WTC11 (cell line): ENCODE data around the gene KCNK7.

Source experiments
- CREM ChIP-seq: sonication (generic); formaldehyde crosslinking; IDR thresholded peaks from 2 replicates; pipeline ENCODE4 v1.8.1; 2022; ENCODE audit warnings: mild to moderate bottlenecking, missing genetic modification reagents, moderate library complexity
- ESRRA ChIP-seq: sonication (generic); formaldehyde crosslinking; IDR thresholded peaks from 2 replicates; pipeline ENCODE4 v1.8.1; 2022; ENCODE audit warnings: mild to moderate bottlenecking, missing genetic modification reagents, borderline replicate concordance
- FOXP1 ChIP-seq: sonication (generic); formaldehyde crosslinking; IDR thresholded peaks from 2 replicates; pipeline ENCODE4 v1.8.0; 2022; ENCODE audit warnings: missing genetic modification reagents, mild to moderate bottlenecking, moderate library complexity, borderline replicate concordance
- NFYB ChIP-seq: sonication (generic); formaldehyde crosslinking; conservative IDR thresholded peaks from 2 replicates; pipeline ENCODE4 v1.8.0; 2022; ENCODE audit warnings: low read depth, missing genetic modification reagents
- NR3C1 ChIP-seq: sonication (generic); formaldehyde crosslinking; conservative IDR thresholded peaks from 2 replicates; pipeline ENCODE4 v1.8.1; 2023; ENCODE audit warnings: low read depth, mild to moderate bottlenecking, missing genetic modification reagents
- ZNF263 ChIP-seq: sonication (generic); formaldehyde crosslinking; IDR thresholded peaks from 2 replicates; pipeline ENCODE4 v1.8.1; 2022; ENCODE audit warnings: low read depth, mild to moderate bottlenecking, moderate library complexity, missing genetic modification reagents
- TF ChIP-seq, protein P1 (sequence below): fragments of 200-600 bp; IDR thresholded peaks from 2 replicates; pipeline ENCODE4 v1.8.0; 2022; ENCODE audit warnings: antibody characterized with exemption
- TF ChIP-seq, protein P2 (sequence below): sonication (generic); formaldehyde crosslinking; conservative IDR thresholded peaks from 2 replicates; pipeline ENCODE4 v1.8.1; 2022; ENCODE audit warnings: mild to moderate bottlenecking, missing genetic modification reagents
- TF ChIP-seq, protein P3 (sequence below): sonication (generic); formaldehyde crosslinking; IDR thresholded peaks from 2 replicates; pipeline ENCODE4 v1.8.1; 2022; ENCODE audit warnings: low read depth, missing genetic modification reagents, borderline replicate concordance
- TF ChIP-seq, protein P4 (sequence below): sonication (generic); formaldehyde crosslinking; IDR thresholded peaks from 2 replicates; pipeline ENCODE4 v1.8.0; 2022; ENCODE audit warnings: mild to moderate bottlenecking, missing genetic modification reagents
- TF ChIP-seq, protein P5 (sequence below): sonication (generic); formaldehyde crosslinking; IDR thresholded peaks from 2 replicates; pipeline ENCODE4 v1.8.1; 2022; ENCODE audit warnings: mild to moderate bottlenecking, missing genetic modification reagents, moderate library complexity, borderline replicate concordance

DNA sequence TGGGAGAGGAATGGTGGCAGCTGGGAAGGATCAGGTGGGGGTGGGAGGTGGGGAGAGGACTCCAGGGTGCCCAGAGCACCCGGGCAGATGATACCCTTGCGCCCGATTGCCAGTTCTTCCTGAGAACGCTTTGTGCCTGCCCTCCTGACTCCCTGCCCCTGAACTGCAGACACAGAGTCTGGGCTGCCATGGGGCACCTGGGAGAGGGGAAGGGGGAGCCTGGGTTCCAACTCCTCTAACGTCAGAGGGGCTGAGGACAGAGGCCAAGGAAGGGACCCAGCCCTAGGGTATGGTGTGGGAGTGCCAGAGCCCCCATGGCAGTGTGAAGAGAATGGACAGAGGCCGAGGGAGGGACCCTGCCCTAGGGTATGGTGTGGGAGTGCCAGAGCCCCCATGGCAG, 920 bp upstream of the KCNK7 start:
- TF ChIP-seq NR3C1 (CRISPR knock-in tag) = no peak
- TF ChIP-seq ESRRA (CRISPR knock-in tag) = no peak
- TF ChIP-seq, protein P1, sequence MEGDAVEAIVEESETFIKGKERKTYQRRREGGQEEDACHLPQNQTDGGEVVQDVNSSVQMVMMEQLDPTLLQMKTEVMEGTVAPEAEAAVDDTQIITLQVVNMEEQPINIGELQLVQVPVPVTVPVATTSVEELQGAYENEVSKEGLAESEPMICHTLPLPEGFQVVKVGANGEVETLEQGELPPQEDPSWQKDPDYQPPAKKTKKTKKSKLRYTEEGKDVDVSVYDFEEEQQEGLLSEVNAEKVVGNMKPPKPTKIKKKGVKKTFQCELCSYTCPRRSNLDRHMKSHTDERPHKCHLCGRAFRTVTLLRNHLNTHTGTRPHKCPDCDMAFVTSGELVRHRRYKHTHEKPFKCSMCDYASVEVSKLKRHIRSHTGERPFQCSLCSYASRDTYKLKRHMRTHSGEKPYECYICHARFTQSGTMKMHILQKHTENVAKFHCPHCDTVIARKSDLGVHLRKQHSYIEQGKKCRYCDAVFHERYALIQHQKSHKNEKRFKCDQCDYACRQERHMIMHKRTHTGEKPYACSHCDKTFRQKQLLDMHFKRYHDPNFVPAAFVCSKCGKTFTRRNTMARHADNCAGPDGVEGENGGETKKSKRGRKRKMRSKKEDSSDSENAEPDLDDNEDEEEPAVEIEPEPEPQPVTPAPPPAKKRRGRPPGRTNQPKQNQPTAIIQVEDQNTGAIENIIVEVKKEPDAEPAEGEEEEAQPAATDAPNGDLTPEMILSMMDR = no peak
- no peak for TF ChIP-seq FOXP1
- TF ChIP-seq, protein P2, sequence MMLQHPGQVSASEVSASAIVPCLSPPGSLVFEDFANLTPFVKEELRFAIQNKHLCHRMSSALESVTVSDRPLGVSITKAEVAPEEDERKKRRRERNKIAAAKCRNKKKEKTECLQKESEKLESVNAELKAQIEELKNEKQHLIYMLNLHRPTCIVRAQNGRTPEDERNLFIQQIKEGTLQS (CRISPR knock-in tag) = no peak
- no peak for TF ChIP-seq ZNF263
- TF ChIP-seq, protein P3, sequence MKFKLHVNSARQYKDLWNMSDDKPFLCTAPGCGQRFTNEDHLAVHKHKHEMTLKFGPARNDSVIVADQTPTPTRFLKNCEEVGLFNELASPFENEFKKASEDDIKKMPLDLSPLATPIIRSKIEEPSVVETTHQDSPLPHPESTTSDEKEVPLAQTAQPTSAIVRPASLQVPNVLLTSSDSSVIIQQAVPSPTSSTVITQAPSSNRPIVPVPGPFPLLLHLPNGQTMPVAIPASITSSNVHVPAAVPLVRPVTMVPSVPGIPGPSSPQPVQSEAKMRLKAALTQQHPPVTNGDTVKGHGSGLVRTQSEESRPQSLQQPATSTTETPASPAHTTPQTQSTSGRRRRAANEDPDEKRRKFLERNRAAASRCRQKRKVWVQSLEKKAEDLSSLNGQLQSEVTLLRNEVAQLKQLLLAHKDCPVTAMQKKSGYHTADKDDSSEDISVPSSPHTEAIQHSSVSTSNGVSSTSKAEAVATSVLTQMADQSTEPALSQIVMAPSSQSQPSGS (CRISPR knock-in tag) = no peak
- TF ChIP-seq CREM = no peak
- TF ChIP-seq NFYB (CRISPR knock-in tag) = no peak
- TF ChIP-seq, protein P4, sequence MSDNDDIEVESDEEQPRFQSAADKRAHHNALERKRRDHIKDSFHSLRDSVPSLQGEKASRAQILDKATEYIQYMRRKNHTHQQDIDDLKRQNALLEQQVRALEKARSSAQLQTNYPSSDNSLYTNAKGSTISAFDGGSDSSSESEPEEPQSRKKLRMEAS (CRISPR knock-in tag) = no peak
- TF ChIP-seq, protein P5, sequence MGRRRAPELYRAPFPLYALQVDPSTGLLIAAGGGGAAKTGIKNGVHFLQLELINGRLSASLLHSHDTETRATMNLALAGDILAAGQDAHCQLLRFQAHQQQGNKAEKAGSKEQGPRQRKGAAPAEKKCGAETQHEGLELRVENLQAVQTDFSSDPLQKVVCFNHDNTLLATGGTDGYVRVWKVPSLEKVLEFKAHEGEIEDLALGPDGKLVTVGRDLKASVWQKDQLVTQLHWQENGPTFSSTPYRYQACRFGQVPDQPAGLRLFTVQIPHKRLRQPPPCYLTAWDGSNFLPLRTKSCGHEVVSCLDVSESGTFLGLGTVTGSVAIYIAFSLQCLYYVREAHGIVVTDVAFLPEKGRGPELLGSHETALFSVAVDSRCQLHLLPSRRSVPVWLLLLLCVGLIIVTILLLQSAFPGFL (CRISPR knock-in tag) = no peak
